Measurements from ENCODE around the gene CCDC89.

Gene CCDC89

DNA sequence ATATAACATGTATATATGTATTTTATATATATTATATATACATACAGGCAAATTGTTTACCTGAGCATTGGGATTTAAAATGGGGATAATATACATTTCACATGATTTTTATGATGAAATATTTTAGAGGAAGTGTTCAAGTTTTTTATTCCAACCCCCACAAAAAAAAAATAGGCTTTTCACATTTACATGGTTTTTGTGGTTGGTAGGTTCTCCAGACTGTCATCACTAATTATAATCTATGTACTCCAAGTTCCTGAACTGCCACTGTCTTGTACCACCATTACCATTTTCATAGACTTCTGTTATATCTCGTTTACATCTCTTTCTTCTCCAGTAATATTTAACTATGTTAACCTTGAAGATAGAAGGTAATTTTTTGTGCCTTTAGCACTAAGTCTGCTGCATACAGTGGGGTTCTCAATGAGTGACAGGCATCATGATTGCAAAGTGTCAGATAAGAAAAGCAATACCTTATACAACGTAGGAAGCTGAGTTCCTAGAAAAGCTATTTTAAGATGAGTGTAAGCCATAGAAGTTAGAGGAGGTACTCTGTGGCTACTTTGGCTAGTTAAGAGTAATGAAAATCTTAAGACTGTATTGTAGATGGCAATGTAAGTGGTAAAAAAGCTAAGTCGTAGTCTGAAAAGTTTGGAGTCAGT lies 33.1 kb downstream of the CCDC89 start:
- Histone ChIP-seq H3K27me3 (ENCODE audit: control insufficient read depth in 5 of 5, insufficient read depth in 4 of 5, low read length in 5 of 5) (no peaks in the 10 kb centered on the region), H3K36me3 (ENCODE audit: control insufficient read depth in 5 of 5, insufficient read depth in 5 of 5, low read length in 5 of 5) (peaks cover 9 to 42% (median 32%) of the 10 kb centered on the region in 5 donors)

DNA sequence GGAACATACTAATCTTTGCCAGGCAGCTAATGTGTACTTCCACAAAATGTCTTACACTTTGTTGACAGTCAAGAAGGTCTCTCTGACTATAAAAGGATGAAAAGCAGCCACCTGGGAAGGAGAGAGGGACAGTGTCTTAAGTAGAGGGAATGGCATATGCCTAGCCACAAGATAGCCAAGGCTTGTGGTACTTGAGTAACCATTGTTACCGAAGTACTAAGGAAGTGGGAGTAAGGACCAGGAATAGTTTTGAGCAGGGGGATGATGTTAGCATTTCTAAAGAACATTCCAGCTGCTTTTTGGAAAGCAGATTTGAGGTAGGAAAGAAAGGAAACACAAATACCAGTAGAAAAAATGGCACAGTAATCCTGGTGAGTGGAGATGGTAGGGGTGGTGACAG lies 34.9 kb downstream of the CCDC89 start:
- Histone ChIP-seq H3K27me3 (ENCODE audit: control insufficient read depth in 5 of 5, insufficient read depth in 4 of 5, low read length in 5 of 5) (no peaks in the 10 kb centered on the region), H3K4me1 (ENCODE audit: control insufficient read depth in 5 of 5, insufficient read depth in 5 of 5, low read length in 5 of 5) (peaks cover 0 to 20% (median 16%) of the 10 kb centered on the region in 5 donors), H3K9me3 (ENCODE audit: control insufficient read depth in 5 of 5, low read length in 5 of 5) (no peaks in the 10 kb centered on the region), H3K27ac (ENCODE audit: low read depth, low read length) (no peak overlapping the region), H3K4me3 (ENCODE audit: low read depth in 1 of 5, low read length in 5 of 5) (no peak overlapping the region), H3K9ac (ENCODE audit: low read length in 5 of 5) (no peak overlapping the region), H3K36me3 (ENCODE audit: control insufficient read depth in 5 of 5, insufficient read depth in 5 of 5, low read length in 5 of 5) (peaks cover 3 to 25% (median 19%) of the 10 kb centered on the region in 5 donors)

More for the DNA sequence above, 33.1 kb downstream of the CCDC89 start:
- no peak overlapping the region for H3K4me3 ChIP-seq (ENCODE audit: low read depth in 1 of 5, low read length in 5 of 5)
- peaks cover 0 to 12% (median 9%) of the 10 kb centered on the region in 5 donors for H3K4me1 ChIP-seq (ENCODE audit: control insufficient read depth in 5 of 5, insufficient read depth in 5 of 5, low read length in 5 of 5)
- no peak overlapping the region for H3K27ac ChIP-seq (ENCODE audit: low read depth, low read length)
- H3K9ac ChIP-seq (ENCODE audit: low read length in 5 of 5) = peak overlapping the region in 1 of 5 donors; percentile 8
- no peaks in the 10 kb centered on the region for H3K9me3 ChIP-seq (ENCODE audit: control insufficient read depth in 5 of 5, low read length in 5 of 5)

DNA sequence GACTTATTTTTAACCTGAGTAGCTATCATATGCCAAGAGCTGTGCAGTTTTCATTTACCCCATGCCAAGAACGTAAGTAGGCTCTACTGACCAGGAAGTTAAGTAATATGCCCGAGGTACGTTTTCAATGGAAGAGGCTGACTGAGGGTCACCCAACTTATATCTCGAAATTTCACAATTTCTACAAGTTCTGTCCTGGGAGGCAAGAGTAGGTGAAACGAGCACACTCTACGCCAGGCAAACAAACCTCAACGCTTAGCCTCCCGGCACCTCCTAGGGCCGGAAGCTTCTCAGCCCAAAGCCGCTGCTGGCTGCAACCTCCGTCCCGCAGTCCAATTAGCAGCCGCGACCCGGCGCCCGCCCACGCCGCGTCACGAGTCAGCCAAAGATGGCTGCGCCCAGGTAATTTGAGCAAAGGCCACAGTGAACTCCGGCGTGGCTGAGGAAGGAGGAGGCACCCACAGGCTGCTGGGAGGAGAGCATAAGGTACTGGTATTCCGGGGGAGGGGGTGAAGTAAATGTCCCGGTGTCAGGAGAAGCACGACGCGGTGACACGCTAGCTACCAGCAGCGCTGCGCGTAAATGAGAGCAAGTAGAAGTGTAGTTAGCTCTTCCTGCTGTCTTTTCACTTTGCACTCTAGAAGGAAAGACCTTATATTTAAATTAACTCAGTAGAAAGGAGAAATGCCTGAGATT lies 38.2 kb downstream of the CCDC89 start, which contains the start of gene TMEM126A:
Gene TMEM126A, plus strand, starts transcription at position 364 of the 696 bp plus-strand sequence. CDS start 2,289 bp downstream, outside the sequence.
- Histone ChIP-seq H3K9ac (ENCODE audit: low read length in 5 of 5) (peak within 1 kb of the TSS; percentile 85 to 97 (median 89)), H3K4me3 (ENCODE audit: low read depth in 1 of 5, low read length in 5 of 5) (peak within 1 kb of the TSS; percentile 83 to 99 (median 97)), H3K36me3 (ENCODE audit: control insufficient read depth in 5 of 5, insufficient read depth in 5 of 5, low read length in 5 of 5) (peaks cover 0 to 6% (median 3%) of the 10 kb centered on the region in 5 donors), H3K4me1 (ENCODE audit: control insufficient read depth in 5 of 5, insufficient read depth in 5 of 5, low read length in 5 of 5) (peaks cover 0 to 20% (median 16%) of the 10 kb centered on the region in 5 donors), H3K9me3 (ENCODE audit: control insufficient read depth in 5 of 5, low read length in 5 of 5) (no peaks in the 10 kb centered on the region), H3K27me3 (ENCODE audit: control insufficient read depth in 5 of 5, insufficient read depth in 4 of 5, low read length in 5 of 5) (peaks cover 0 to 3% (median 2%) of the 10 kb centered on the region in 5 donors), H3K27ac (ENCODE audit: low read depth, low read length) (peak within 1 kb of the TSS; percentile 75)

DNA sequence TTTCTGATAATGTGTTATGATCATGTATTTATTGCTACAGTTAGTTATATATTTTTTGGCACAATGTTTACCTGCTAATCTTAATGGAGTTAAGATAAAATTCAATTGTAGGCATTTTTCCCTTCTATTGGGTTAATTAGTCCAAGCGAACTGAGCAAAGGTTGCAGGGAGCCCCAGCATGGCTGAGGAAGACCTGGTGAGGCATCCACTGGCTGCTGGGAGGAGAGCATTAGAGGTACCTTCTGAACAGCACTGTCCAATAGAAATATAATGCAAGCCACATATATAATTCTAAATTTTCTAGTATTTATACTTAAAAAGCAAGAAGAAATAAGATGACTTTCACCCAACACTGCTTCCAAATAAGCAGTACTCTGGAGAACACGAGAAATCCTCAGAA lies 38.9 kb downstream of the CCDC89 start:
- Histone ChIP-seq H3K4me1 (ENCODE audit: control insufficient read depth in 5 of 5, insufficient read depth in 5 of 5, low read length in 5 of 5) (peaks cover 0 to 20% (median 16%) of the 10 kb centered on the region in 5 donors), H3K4me3 (ENCODE audit: low read depth in 1 of 5, low read length in 5 of 5) (peak overlapping the region; percentile 83 to 99 (median 97)), H3K27ac (ENCODE audit: low read depth, low read length) (peak overlapping the region; percentile 75), H3K27me3 (ENCODE audit: control insufficient read depth in 5 of 5, insufficient read depth in 4 of 5, low read length in 5 of 5) (peaks cover 0 to 3% (median 2%) of the 10 kb centered on the region in 5 donors), H3K36me3 (ENCODE audit: control insufficient read depth in 5 of 5, insufficient read depth in 5 of 5, low read length in 5 of 5) (peaks cover 0 to 6% (median 3%) of the 10 kb centered on the region in 5 donors), H3K9ac (ENCODE audit: low read length in 5 of 5) (peak overlapping the region; percentile 85 to 97 (median 89)), H3K9me3 (ENCODE audit: control insufficient read depth in 5 of 5, low read length in 5 of 5) (no peaks in the 10 kb centered on the region)

DNA sequence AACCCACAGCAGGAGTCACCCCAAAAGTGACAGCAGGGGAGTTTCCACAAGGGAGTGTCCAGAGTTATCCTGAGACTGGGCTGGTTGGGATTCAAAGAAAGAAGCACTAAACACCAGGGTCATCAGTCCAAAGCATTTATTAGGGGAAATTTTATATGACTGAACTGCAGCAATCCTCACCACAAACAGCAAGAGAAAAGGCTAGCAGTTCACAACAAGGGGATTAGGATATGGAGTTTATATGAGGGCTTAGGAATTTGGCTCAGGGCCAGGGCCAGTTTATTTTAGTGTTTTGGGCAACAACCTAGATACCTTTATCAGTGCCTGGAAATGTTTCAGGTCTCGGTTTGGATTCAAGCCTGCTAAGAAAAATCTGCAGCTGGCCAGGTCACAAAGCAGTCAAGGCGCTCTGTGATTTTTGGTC lies 42.8 kb downstream of the CCDC89 start:
- Histone ChIP-seq H3K36me3 (ENCODE audit: control insufficient read depth in 5 of 5, insufficient read depth in 5 of 5, low read length in 5 of 5) (peaks cover 0 to 3% (median 0%) of the 10 kb centered on the region in 5 donors), H3K27ac (ENCODE audit: low read depth, low read length) (no peak overlapping the region), H3K4me3 (ENCODE audit: low read depth in 1 of 5, low read length in 5 of 5) (no peak overlapping the region), H3K27me3 (ENCODE audit: control insufficient read depth in 5 of 5, insufficient read depth in 4 of 5, low read length in 5 of 5) (peaks cover 0 to 3% (median 2%) of the 10 kb centered on the region in 5 donors), H3K9ac (ENCODE audit: low read length in 5 of 5) (no peak overlapping the region), H3K9me3 (ENCODE audit: control insufficient read depth in 5 of 5, low read length in 5 of 5) (no peaks in the 10 kb centered on the region), H3K4me1 (ENCODE audit: control insufficient read depth in 5 of 5, insufficient read depth in 5 of 5, low read length in 5 of 5) (peaks cover 0 to 11% (median 9%) of the 10 kb centered on the region in 5 donors)

DNA sequence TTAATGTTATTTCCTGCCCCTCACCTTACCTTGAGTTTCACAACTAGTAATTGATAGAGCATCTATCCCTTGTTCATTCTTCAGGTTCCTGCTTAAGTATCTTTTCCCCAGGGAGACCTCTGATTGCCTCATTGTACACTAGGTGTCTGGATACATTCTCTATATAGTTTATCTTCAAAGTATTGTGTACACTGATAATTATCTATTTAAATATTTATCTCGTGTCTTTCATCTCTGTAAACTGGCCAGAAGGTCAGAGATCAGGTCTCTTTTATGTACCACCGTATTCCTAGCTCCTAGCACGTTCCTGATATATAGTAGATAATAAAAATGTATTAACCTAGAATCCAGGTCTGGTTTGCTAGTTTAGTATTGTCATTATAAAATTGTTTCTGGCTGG lies 51.2 kb downstream of the CCDC89 start:
- Histone ChIP-seq H3K27ac (ENCODE audit: low read depth, low read length) (no peak overlapping the region), H3K27me3 (ENCODE audit: control insufficient read depth in 5 of 5, insufficient read depth in 4 of 5, low read length in 5 of 5) (no peaks in the 10 kb centered on the region), H3K4me1 (ENCODE audit: control insufficient read depth in 5 of 5, insufficient read depth in 5 of 5, low read length in 5 of 5) (peaks cover 0 to 4% (median 3%) of the 10 kb centered on the region in 5 donors), H3K4me3 (ENCODE audit: low read depth in 1 of 5, low read length in 5 of 5) (no peak overlapping the region), H3K9me3 (ENCODE audit: control insufficient read depth in 5 of 5, low read length in 5 of 5) (no peaks in the 10 kb centered on the region), H3K9ac (ENCODE audit: low read length in 5 of 5) (no peak overlapping the region), H3K36me3 (ENCODE audit: control insufficient read depth in 5 of 5, insufficient read depth in 5 of 5, low read length in 5 of 5) (peaks cover 19 to 38% (median 28%) of the 10 kb centered on the region in 5 donors)
